MM.1S (cell line): ENCODE results near the gene RAMP1.

Source experiments
- DNase-seq: peaks from one replicate; pipeline ENCODE4 v3.0.0-alpha.2; 2015
- H2AFZ ChIP-seq: fragments of 300-600 bp; sonication (generic); 2 replicates; pipeline ENCODE4 v1.6.0; 2016; ENCODE audit warnings: antibody characterized with exemption, low read length
- H3F3A ChIP-seq: fragments of 300-600 bp; sonication (generic); 2 replicates; pipeline ENCODE4 v1.6.1; 2016; ENCODE audit warnings: mild to moderate bottlenecking, antibody characterized with exemption, low read length, moderate library complexity, mixed read lengths; ENCODE audit not compliant: insufficient read depth
- H3K27ac ChIP-seq: fragments of 300-600 bp; sonication (generic); 2 replicates; pipeline ENCODE4 v1.5.1; 2016; ENCODE audit warnings: mild to moderate bottlenecking, low read length
- H3K27me3 ChIP-seq: fragments of 300-600 bp; sonication (generic); replicated peaks from 2 replicates; pipeline ENCODE4 v1.6.0; 2016; ENCODE audit warnings: low read length; ENCODE audit not compliant: insufficient read depth
- H3K36me3 ChIP-seq: fragments of 300-600 bp; sonication (generic); replicated peaks from 2 replicates; pipeline ENCODE4 v1.6.1; 2016; ENCODE audit warnings: mild to moderate bottlenecking, low read length, mixed read lengths; ENCODE audit not compliant: insufficient read depth
- H3K4me1 ChIP-seq: fragments of 300-600 bp; sonication (generic); 2 replicates; pipeline ENCODE4 v1.6.1; 2016; ENCODE audit warnings: low read length, mixed read lengths
- H3K4me2 ChIP-seq: fragments of 300-600 bp; sonication (generic); 2 replicates; pipeline ENCODE4 v1.6.0; 2016; ENCODE audit warnings: low read depth, low read length
- H3K4me3 ChIP-seq: fragments of 300-600 bp; sonication (generic); 2 replicates; pipeline ENCODE4 v1.5.1; 2016; ENCODE audit warnings: low read length, mixed read lengths
- H3K79me2 ChIP-seq: fragments of 300-600 bp; sonication (generic); 2 replicates; pipeline ENCODE4 v1.6.1; 2016; ENCODE audit warnings: mixed run types, low read length, mixed read lengths
- H3K9ac ChIP-seq: fragments of 300-600 bp; sonication (generic); 2 replicates; pipeline ENCODE4 v1.6.1; 2016; ENCODE audit warnings: low read length, mixed read lengths
- H3K9me2 ChIP-seq: fragments of 300-600 bp; sonication (generic); replicated peaks from 2 replicates; pipeline ENCODE4 v1.6.1; 2016; ENCODE audit warnings: mild to moderate bottlenecking, low read length, mixed read lengths; ENCODE audit not compliant: insufficient read depth
- H3K9me3 ChIP-seq: fragments of 300-600 bp; sonication (generic); replicated peaks from 2 replicates; pipeline ENCODE4 v1.6.1; 2016; ENCODE audit warnings: mild to moderate bottlenecking, low read length, mixed read lengths; ENCODE audit not compliant: insufficient read depth
- H4K20me1 ChIP-seq: fragments of 300-600 bp; sonication (generic); 2 replicates; pipeline ENCODE4 v1.6.1; 2016; ENCODE audit warnings: mild to moderate bottlenecking, low read length, moderate library complexity, mixed read lengths; ENCODE audit not compliant: insufficient read depth
- CTCF ChIP-seq: fragments of 300-600 bp; sonication (generic); IDR thresholded peaks from 2 replicates; pipeline ENCODE4 v1.5.1; 2016; ENCODE audit warnings: antibody characterized with exemption, low read length, mixed read lengths
- EZH2 ChIP-seq: fragments of 300-600 bp; sonication (generic); optimal IDR thresholded peaks from 2 replicates; pipeline ENCODE3; 2017; ENCODE audit warnings: low read depth, mild to moderate bottlenecking, antibody characterized with exemption, low read length, mixed read lengths
- EZH2phosphoT487 ChIP-seq: fragments of 300-600 bp; sonication (generic); IDR thresholded peaks from 2 replicates; pipeline ENCODE4 v1.6.1; 2018; ENCODE audit warnings: antibody characterized with exemption, low read length

Gene RAMP1

GRCh38 chr2:237863689-237864443 is 4.4 kb downstream of the RAMP1 start:
- no peak for DNase-seq
- Histone ChIP-seq H2AFZ (no peak overlapping the region), H3K9ac (no peak overlapping the region), H3K9me3 (no peaks in the 10 kb centered on the region), H3K27ac (no peak overlapping the region), H4K20me1 (no peaks in the 10 kb centered on the region), H3K9me2 (no peaks in the 10 kb centered on the region), H3K27me3 (peaks cover 16% of the 10 kb centered on the region), H3K79me2 (no peaks in the 10 kb centered on the region), H3K4me2 (no peak overlapping the region), H3K4me1 (no peaks in the 10 kb centered on the region), H3K36me3 (no peaks in the 10 kb centered on the region), H3K4me3 (no peak overlapping the region), H3F3A (no peaks in the 10 kb centered on the region)
- no peak for TF ChIP-seq CTCF

- Histone ChIP-seq H3K4me3 (no peak overlapping the region), H3K4me1 (no peaks in the 10 kb centered on the region), H3K27ac (no peak overlapping the region), H3K9me3 (no peaks in the 10 kb centered on the region), H3K9ac (no peak overlapping the region), H4K20me1 (no peaks in the 10 kb centered on the region), H3F3A (no peaks in the 10 kb centered on the region), H3K27me3 (peaks cover 15% of the 10 kb centered on the region), H3K36me3 (no peaks in the 10 kb centered on the region), H3K9me2 (no peaks in the 10 kb centered on the region), H3K79me2 (no peaks in the 10 kb centered on the region), H3K4me2 (no peak overlapping the region), H2AFZ (no peak overlapping the region)
- DNase-seq: no peak
- TF ChIP-seq CTCF (no peak), EZH2phosphoT487 (no peak), EZH2 (no peak)
Observed at GRCh38 chr2:237864444-237864931, 5.1 kb downstream of the RAMP1 start.

GRCh38 chr2:237864940-237865622 is 5.7 kb downstream of the RAMP1 start:
- Histone ChIP-seq H4K20me1 (no peaks in the 10 kb centered on the region), H3K9me2 (no peaks in the 10 kb centered on the region), H3F3A (no peaks in the 10 kb centered on the region), H3K4me3 (no peak overlapping the region), H3K27me3 (peaks cover 11% of the 10 kb centered on the region), H3K4me2 (no peak overlapping the region), H3K9ac (no peak overlapping the region), H3K4me1 (no peaks in the 10 kb centered on the region), H2AFZ (no peak overlapping the region), H3K27ac (no peak overlapping the region), H3K79me2 (no peaks in the 10 kb centered on the region), H3K9me3 (no peaks in the 10 kb centered on the region), H3K36me3 (no peaks in the 10 kb centered on the region)
- DNase-seq: no peak
- TF ChIP-seq EZH2: no peak
- TF ChIP-seq EZH2phosphoT487: no peak
- TF ChIP-seq CTCF: no peak
